IPS-NIHi7 (cell line): Measurements from ENCODE around the gene TOP2A.

Source experiments
- DNase-seq: peaks from one replicate; pipeline ENCODE4 v3.0.0; 2012; ENCODE audit warnings: mixed read lengths; ENCODE audit errors: extremely low spot score

Gene TOP2A

GRCh38 chr17:40345994-40346764 is 71.5 kb downstream of the TOP2A start:
- no peak for DNase-seq

GRCh38 chr17:40345161-40345993 is 72.3 kb downstream of the TOP2A start:
- DNase-seq: peak; percentile 75

- no peak for DNase-seq
Measured at GRCh38 chr17:40344421-40345160, 73.1 kb downstream of the TOP2A start.

GRCh38 chr17:40343219-40344119 is 74.2 kb downstream of the TOP2A start:
- no peak for DNase-seq

- no peak for DNase-seq
Measured at GRCh38 chr17:40342504-40343218, 75.0 kb downstream of the TOP2A start.

GRCh38 chr17:40341808-40342503 is 75.7 kb downstream of the TOP2A start:
- DNase-seq: peak; percentile 83

GRCh38 chr17:40340880-40341807 is 76.6 kb downstream of the TOP2A start:
- peak; percentile 85 for DNase-seq

- no peak for DNase-seq
Measured at GRCh38 chr17:40340327-40340726, 77.4 kb downstream of the TOP2A start.

GRCh38 chr17:40338941-40339649 is 78.6 kb downstream of the TOP2A start:
- DNase-seq: no peak
